Activated naive CD8-positive, alpha-beta T cell treated with anti-CD3 and anti-CD28 coated beads, Interleukin-2, amount 50 U/mL, for 24 hours (primary cell): Measurements from ENCODE around the gene ZNF516.

ENCODE experiments used
- ATAC-seq: fragments of 150-1000 bp; cut with Tn5 transposase; one replicate; pipeline ENCODE4 v1.10.0; 2021
- DNase-seq: peaks from one replicate; pipeline ENCODE4 v3.0.0; 2021
- H3K27ac Mint-ChIP-seq: one replicate; pipeline ENCODE4 v1.8.0; 2021; ENCODE audit warnings: mild to moderate bottlenecking, mixed read lengths
- H3K27me3 Mint-ChIP-seq: one replicate; pipeline ENCODE4 v1.8.0; 2021; ENCODE audit warnings: mixed read lengths
- H3K36me3 Mint-ChIP-seq: one replicate; pipeline ENCODE4 v1.8.0; 2021; ENCODE audit warnings: low read depth, mixed read lengths
- H3K4me1 Mint-ChIP-seq: one replicate; pipeline ENCODE4 v1.8.0; 2021; ENCODE audit warnings: mixed read lengths
- H3K4me3 Mint-ChIP-seq: one replicate; pipeline ENCODE4 v1.8.0; 2021; ENCODE audit warnings: mild to moderate bottlenecking, moderate library complexity, mixed read lengths
- H3K9me3 Mint-ChIP-seq: one replicate; pipeline ENCODE4 v1.8.0; 2021; ENCODE audit warnings: mixed read lengths

Gene ZNF516

GRCh38 chr18:76346490-76347130 lies 148.4 kb downstream of the ZNF516 start:
- no peak for ATAC-seq
- Mint-ChIP-seq H3K4me3 (no peak overlapping the region), H3K9me3 (no peaks in the 10 kb centered on the region), H3K27me3 (peaks cover 8% of the 10 kb centered on the region), H3K27ac (no peak overlapping the region), H3K36me3 (no peaks in the 10 kb centered on the region), H3K4me1 (peaks cover 6% of the 10 kb centered on the region)
- no peak for DNase-seq

- DNase-seq (no peak), ATAC-seq (no peak)
- Mint-ChIP-seq H3K9me3 (peaks cover 1% of the 10 kb centered on the region), H3K27ac (no peak overlapping the region), H3K36me3 (no peaks in the 10 kb centered on the region), H3K4me1 (peaks cover 6% of the 10 kb centered on the region), H3K27me3 (peaks cover 8% of the 10 kb centered on the region), H3K4me3 (no peak overlapping the region)
Observed at GRCh38 chr18:76345901-76346300, 149.1 kb downstream of the ZNF516 start.

- Mint-ChIP-seq H3K9me3 (peaks cover 8% of the 10 kb centered on the region), H3K27ac (no peak overlapping the region), H3K4me3 (no peak overlapping the region), H3K4me1 (peaks cover 1% of the 10 kb centered on the region), H3K27me3 (peaks cover 4% of the 10 kb centered on the region), H3K36me3 (no peaks in the 10 kb centered on the region)
- no peak for DNase-seq
- no peak for ATAC-seq
Observed at GRCh38 chr18:76343938-76344569, 151.0 kb downstream of the ZNF516 start.

- no peak overlapping the region for H3K4me3 Mint-ChIP-seq
- DNase-seq (no peak), ATAC-seq (no peak)
- peaks cover 8% of the 10 kb centered on the region for H3K9me3 Mint-ChIP-seq
- H3K27me3 Mint-ChIP-seq, result no peaks in the 10 kb centered on the region
- no peaks in the 10 kb centered on the region for H3K36me3 Mint-ChIP-seq
- H3K27ac Mint-ChIP-seq, result no peak overlapping the region
- no peaks in the 10 kb centered on the region for H3K4me1 Mint-ChIP-seq
Observed at GRCh38 chr18:76340410-76340809, 154.6 kb downstream of the ZNF516 start.

- no peaks in the 10 kb centered on the region for H3K36me3 Mint-ChIP-seq
- peaks cover 8% of the 10 kb centered on the region for H3K9me3 Mint-ChIP-seq
- no peak overlapping the region for H3K4me3 Mint-ChIP-seq
- H3K27me3 Mint-ChIP-seq, result no peaks in the 10 kb centered on the region
- no peak overlapping the region for H3K27ac Mint-ChIP-seq
- no peaks in the 10 kb centered on the region for H3K4me1 Mint-ChIP-seq
- DNase-seq (no peak), ATAC-seq (no peak)
Observed at GRCh38 chr18:76339246-76339620, 155.8 kb downstream of the ZNF516 start.

GRCh38 chr18:76338619-76339245 lies 156.3 kb downstream of the ZNF516 start:
- Mint-ChIP-seq H3K4me3 (no peak overlapping the region), H3K27ac (no peak overlapping the region), H3K9me3 (peaks cover 8% of the 10 kb centered on the region), H3K27me3 (no peaks in the 10 kb centered on the region), H3K4me1 (no peaks in the 10 kb centered on the region), H3K36me3 (no peaks in the 10 kb centered on the region)
- ATAC-seq (no peak), DNase-seq (no peak)

GRCh38 chr18:76338088-76338487 lies 157.0 kb downstream of the ZNF516 start:
- ATAC-seq (no peak), DNase-seq (no peak)
- Mint-ChIP-seq H3K36me3 (no peaks in the 10 kb centered on the region), H3K4me1 (no peaks in the 10 kb centered on the region), H3K9me3 (peaks cover 8% of the 10 kb centered on the region), H3K27ac (no peak overlapping the region), H3K27me3 (no peaks in the 10 kb centered on the region), H3K4me3 (no peak overlapping the region)

- ATAC-seq (no peak), DNase-seq (no peak)
- H3K36me3 Mint-ChIP-seq, result no peaks in the 10 kb centered on the region
- no peak overlapping the region for H3K27ac Mint-ChIP-seq
- no peaks in the 10 kb centered on the region for H3K4me1 Mint-ChIP-seq
- H3K27me3 Mint-ChIP-seq, result no peaks in the 10 kb centered on the region
- no peak overlapping the region for H3K4me3 Mint-ChIP-seq
- H3K9me3 Mint-ChIP-seq, result peaks cover 11% of the 10 kb centered on the region
Observed at GRCh38 chr18:76335859-76336640, 159.0 kb downstream of the ZNF516 start.

GRCh38 chr18:76328140-76328539 lies 166.9 kb downstream of the ZNF516 start:
- peaks cover 5% of the 10 kb centered on the region for H3K27me3 Mint-ChIP-seq
- H3K36me3 Mint-ChIP-seq, result peaks cover 9% of the 10 kb centered on the region
- H3K27ac Mint-ChIP-seq, result no peak overlapping the region
- no peaks in the 10 kb centered on the region for H3K4me1 Mint-ChIP-seq
- ATAC-seq, result no peak
- no peak for DNase-seq
- H3K9me3 Mint-ChIP-seq, result peaks cover 18% of the 10 kb centered on the region
- no peak overlapping the region for H3K4me3 Mint-ChIP-seq

- ATAC-seq (no peak), DNase-seq (no peak)
- no peak overlapping the region for H3K27ac Mint-ChIP-seq
- peaks cover 5% of the 10 kb centered on the region for H3K27me3 Mint-ChIP-seq
- no peaks in the 10 kb centered on the region for H3K36me3 Mint-ChIP-seq
- H3K9me3 Mint-ChIP-seq, result no peaks in the 10 kb centered on the region
- no peaks in the 10 kb centered on the region for H3K4me1 Mint-ChIP-seq
- H3K4me3 Mint-ChIP-seq, result no peak overlapping the region
Observed at GRCh38 chr18:76323891-76324290, 171.2 kb downstream of the ZNF516 start.

- H3K4me3 Mint-ChIP-seq, result no peak overlapping the region
- no peak overlapping the region for H3K27ac Mint-ChIP-seq
- H3K9me3 Mint-ChIP-seq, result no peaks in the 10 kb centered on the region
- H3K4me1 Mint-ChIP-seq, result no peaks in the 10 kb centered on the region
- ATAC-seq (no peak), DNase-seq (no peak)
- H3K36me3 Mint-ChIP-seq, result no peaks in the 10 kb centered on the region
- H3K27me3 Mint-ChIP-seq, result peaks cover 5% of the 10 kb centered on the region
Observed at GRCh38 chr18:76322686-76323085, 172.4 kb downstream of the ZNF516 start.

GRCh38 chr18:76319366-76319765 lies 175.7 kb downstream of the ZNF516 start:
- Mint-ChIP-seq H3K4me3 (no peak overlapping the region), H3K27me3 (peaks cover 2% of the 10 kb centered on the region), H3K27ac (no peak overlapping the region), H3K4me1 (no peaks in the 10 kb centered on the region), H3K36me3 (no peaks in the 10 kb centered on the region), H3K9me3 (no peaks in the 10 kb centered on the region)
- ATAC-seq (no peak), DNase-seq (no peak)

- DNase-seq (no peak), ATAC-seq (no peak)
- Mint-ChIP-seq H3K4me3 (no peak overlapping the region), H3K4me1 (no peaks in the 10 kb centered on the region), H3K36me3 (no peaks in the 10 kb centered on the region), H3K27me3 (peaks cover 2% of the 10 kb centered on the region), H3K27ac (no peak overlapping the region), H3K9me3 (no peaks in the 10 kb centered on the region)
Observed at GRCh38 chr18:76318607-76319006, 176.4 kb downstream of the ZNF516 start.

GRCh38 chr18:76317136-76317535 lies 177.9 kb downstream of the ZNF516 start:
- H3K4me3 Mint-ChIP-seq, result no peak overlapping the region
- no peak overlapping the region for H3K27ac Mint-ChIP-seq
- DNase-seq (no peak), ATAC-seq (peak; percentile 24)
- no peaks in the 10 kb centered on the region for H3K9me3 Mint-ChIP-seq
- H3K36me3 Mint-ChIP-seq, result no peaks in the 10 kb centered on the region
- H3K4me1 Mint-ChIP-seq, result no peaks in the 10 kb centered on the region
- no peaks in the 10 kb centered on the region for H3K27me3 Mint-ChIP-seq
